Panc1 (cell line): ENCODE data around the gene SPRED3. TPM values are rescaled to one million over a fixed set of nuclear protein-coding genes. Genes with fewer than 3 reads are reported as not detected.
A peak's percentile ranks its signal among the peaks of the same experiment; 100 is the strongest.
"Not testable (repeated sequence)": the region's sequence is repeated elsewhere in the genome, so short reads cannot be mapped to it uniquely, and the experiment has no call there.

Source experiments
- ATAC-seq: fragments of 200-7000 bp; cut with Tn5 transposase; 2 replicates; pipeline ENCODE4 v1.9.1; 2020; ENCODE audit warnings: mild to moderate bottlenecking, moderate library complexity
- BruUV-seq: library from RNA; stranded (reverse); fragments of 400-500 nt; replicated peaks from 2 replicates; lab custom pipeline; 2021; lab: Mats Ljungman, UMichigan
- CTCF ChIA-PET: fragments of 300-600 bp; sonication (Branson Sonifier 250); formaldehyde crosslinking; loops from one replicate; lab custom pipeline; 2022; ENCODE audit warnings: antibody characterized with exemption; lab: Charles Lee
- POLR2A ChIA-PET: fragments of 300-600 bp; sonication (Branson Sonifier 250); formaldehyde crosslinking; loops from one replicate; lab custom pipeline; 2022; ENCODE audit warnings: antibody characterized with exemption; lab: Charles Lee
- DNase-seq: peaks from one replicate; pipeline ENCODE4 v3.0.0-alpha.2; 2010; ENCODE audit warnings: low read depth, low spot score
- H3K27ac ChIP-seq: 2 replicates; pipeline ENCODE4 v1.5.1; 2011; ENCODE audit warnings: mild to moderate bottlenecking, low read length, inconsistent platforms
- H3K27me3 ChIP-seq: fragments of 200-500 bp; sonication (Bioruptor generic); 2 replicates; pipeline ENCODE4 v1.6.0; 2014; ENCODE audit warnings: low read length, inconsistent platforms; ENCODE audit not compliant: control insufficient read depth, insufficient read depth
- H3K36me3 ChIP-seq: fragments of 200-500 bp; sonication (Bioruptor generic); 2 replicates; pipeline ENCODE4 v1.5.1; 2014; ENCODE audit warnings: inconsistent platforms, mild to moderate bottlenecking, low read length, moderate library complexity; ENCODE audit not compliant: control insufficient read depth, insufficient read depth
- H3K4me1 ChIP-seq: 2 replicates; pipeline ENCODE4 v1.5.1; 2011; ENCODE audit warnings: inconsistent platforms, mild to moderate bottlenecking, low read length, moderate library complexity; ENCODE audit not compliant: control insufficient read depth, insufficient read depth
- H3K4me3 ChIP-seq, 2 experiments: 2 replicates each; pipeline ENCODE4 v1.5.1; 2011 to 2012; ENCODE audit warnings: low read depth in 2 of 2, low read length in 2 of 2, mild to moderate bottlenecking in 2 of 2, inconsistent platforms in 1 of 2, moderate library complexity in 1 of 2
- H3K9me3 ChIP-seq: fragments of 200-500 bp; sonication (Bioruptor generic); 2 replicates; pipeline ENCODE4 v1.5.1; 2014; ENCODE audit warnings: low read depth, mild to moderate bottlenecking, inconsistent platforms, low read length, moderate library complexity; ENCODE audit not compliant: control insufficient read depth, insufficient read depth
- POLR2AphosphoS5 ChIP-seq: IDR thresholded peaks from 2 replicates; pipeline ENCODE4 v1.6.1; 2012; ENCODE audit warnings: mild to moderate bottlenecking, low read depth, low read length, moderate library complexity
- SIN3A ChIP-seq: IDR thresholded peaks from 2 replicates; pipeline ENCODE4 v1.6.1; 2012; ENCODE audit warnings: low read depth, mild to moderate bottlenecking, low read length, moderate library complexity, borderline replicate concordance; ENCODE audit not compliant: insufficient read depth
- TCF7L2 ChIP-seq: IDR thresholded peaks from 2 replicates; pipeline ENCODE4 v1.6.1; 2011; ENCODE audit warnings: mild to moderate bottlenecking, low read depth, low read length, inconsistent platforms
- in situ Hi-C: cut with HindIII; loops from 2 replicates; pipeline ENCODE4 v1.10.0; 2016; ENCODE audit warnings: low sequenced_read_pairs, low pct_unique_long_range_greater_than_20kb
- intact Hi-C: fragments of 100-400 bp; cut with micrococcal nuclease; formaldehyde crosslinking; loops from one replicate; pipeline ENCODE4 v1.10.0; 2022; ENCODE audit not compliant: unreplicated experiment
- total RNA-seq: library from RNA; stranded (reverse); gene quantifications from one replicate; pipeline ENCODE4 v1.2.1, GENCODE V29; 2021; ENCODE audit not compliant: unreplicated experiment
- TF ChIP-seq, protein P1 (sequence below): fragments of 450-650 bp; IDR thresholded peaks from 2 replicates; pipeline ENCODE4 v1.5.1; 2017; ENCODE audit warnings: mild to moderate bottlenecking
- TF ChIP-seq, protein P2 (sequence below), 2 experiments: IDR thresholded peaks; 2 replicates each; pipeline ENCODE4 v1.6.1; 2011 to 2012; ENCODE audit warnings: low read depth in 2 of 2, control low read depth in 1 of 2, low read length in 1 of 2, mild to moderate bottlenecking in 1 of 2, moderate library complexity in 1 of 2; ENCODE audit not compliant: insufficient read depth in 1 of 2

The SPRED3 gene
- total RNA-seq, 1 experiment from 2014 or later = 3.8 TPM

DNA sequence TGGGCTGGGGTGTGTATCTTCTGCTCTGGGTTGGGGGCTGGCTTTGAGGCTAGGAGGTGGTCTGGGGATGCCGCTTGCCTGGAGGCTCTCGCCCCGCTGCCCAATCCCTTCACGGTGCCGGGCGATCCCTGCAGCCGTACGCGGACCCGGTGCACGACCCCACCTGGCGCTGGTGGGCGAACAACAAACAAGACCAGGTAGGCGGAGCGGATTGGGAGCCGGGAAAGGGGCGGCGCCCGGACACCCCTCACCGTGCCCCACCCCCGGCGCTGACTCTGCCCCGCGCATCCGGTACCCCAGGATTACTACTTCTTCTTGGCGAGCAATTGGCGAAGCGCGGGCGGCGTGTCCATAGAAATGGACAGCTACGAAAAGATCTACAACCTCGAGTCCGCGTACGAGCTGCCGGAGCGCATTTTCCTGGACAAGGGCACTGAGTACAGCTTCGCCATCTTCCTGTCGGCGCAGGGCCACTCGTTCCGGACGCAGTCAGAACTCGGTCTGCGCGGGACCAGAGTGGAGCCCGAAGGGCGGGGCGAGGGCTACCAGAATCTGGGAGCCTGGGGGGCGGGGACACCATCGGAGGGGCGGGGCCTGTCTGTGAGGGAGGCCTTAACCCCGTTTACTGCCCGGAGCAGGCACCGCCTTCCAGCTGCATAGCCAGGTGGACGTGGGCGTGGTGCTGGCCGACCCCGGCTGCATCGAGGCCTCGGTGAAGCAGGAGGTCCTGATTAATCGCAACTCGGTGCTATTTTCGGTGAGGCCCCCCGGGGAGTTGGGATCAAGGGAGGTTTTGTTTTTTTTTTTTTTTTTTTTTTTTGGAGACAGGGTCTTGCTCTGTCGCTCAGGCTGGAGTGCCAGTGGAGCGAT lies 26.2 kb upstream of the SPRED3 start:
- peak; percentile 83 for ATAC-seq
- TF ChIP-seq POLR2AphosphoS5 (no peak), TCF7L2 (no peak), SIN3A (no peak; the same call in 1 of the 2 replicates)
- TF ChIP-seq, protein P1, sequence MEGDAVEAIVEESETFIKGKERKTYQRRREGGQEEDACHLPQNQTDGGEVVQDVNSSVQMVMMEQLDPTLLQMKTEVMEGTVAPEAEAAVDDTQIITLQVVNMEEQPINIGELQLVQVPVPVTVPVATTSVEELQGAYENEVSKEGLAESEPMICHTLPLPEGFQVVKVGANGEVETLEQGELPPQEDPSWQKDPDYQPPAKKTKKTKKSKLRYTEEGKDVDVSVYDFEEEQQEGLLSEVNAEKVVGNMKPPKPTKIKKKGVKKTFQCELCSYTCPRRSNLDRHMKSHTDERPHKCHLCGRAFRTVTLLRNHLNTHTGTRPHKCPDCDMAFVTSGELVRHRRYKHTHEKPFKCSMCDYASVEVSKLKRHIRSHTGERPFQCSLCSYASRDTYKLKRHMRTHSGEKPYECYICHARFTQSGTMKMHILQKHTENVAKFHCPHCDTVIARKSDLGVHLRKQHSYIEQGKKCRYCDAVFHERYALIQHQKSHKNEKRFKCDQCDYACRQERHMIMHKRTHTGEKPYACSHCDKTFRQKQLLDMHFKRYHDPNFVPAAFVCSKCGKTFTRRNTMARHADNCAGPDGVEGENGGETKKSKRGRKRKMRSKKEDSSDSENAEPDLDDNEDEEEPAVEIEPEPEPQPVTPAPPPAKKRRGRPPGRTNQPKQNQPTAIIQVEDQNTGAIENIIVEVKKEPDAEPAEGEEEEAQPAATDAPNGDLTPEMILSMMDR = no peak
- TF ChIP-seq, protein P2, sequence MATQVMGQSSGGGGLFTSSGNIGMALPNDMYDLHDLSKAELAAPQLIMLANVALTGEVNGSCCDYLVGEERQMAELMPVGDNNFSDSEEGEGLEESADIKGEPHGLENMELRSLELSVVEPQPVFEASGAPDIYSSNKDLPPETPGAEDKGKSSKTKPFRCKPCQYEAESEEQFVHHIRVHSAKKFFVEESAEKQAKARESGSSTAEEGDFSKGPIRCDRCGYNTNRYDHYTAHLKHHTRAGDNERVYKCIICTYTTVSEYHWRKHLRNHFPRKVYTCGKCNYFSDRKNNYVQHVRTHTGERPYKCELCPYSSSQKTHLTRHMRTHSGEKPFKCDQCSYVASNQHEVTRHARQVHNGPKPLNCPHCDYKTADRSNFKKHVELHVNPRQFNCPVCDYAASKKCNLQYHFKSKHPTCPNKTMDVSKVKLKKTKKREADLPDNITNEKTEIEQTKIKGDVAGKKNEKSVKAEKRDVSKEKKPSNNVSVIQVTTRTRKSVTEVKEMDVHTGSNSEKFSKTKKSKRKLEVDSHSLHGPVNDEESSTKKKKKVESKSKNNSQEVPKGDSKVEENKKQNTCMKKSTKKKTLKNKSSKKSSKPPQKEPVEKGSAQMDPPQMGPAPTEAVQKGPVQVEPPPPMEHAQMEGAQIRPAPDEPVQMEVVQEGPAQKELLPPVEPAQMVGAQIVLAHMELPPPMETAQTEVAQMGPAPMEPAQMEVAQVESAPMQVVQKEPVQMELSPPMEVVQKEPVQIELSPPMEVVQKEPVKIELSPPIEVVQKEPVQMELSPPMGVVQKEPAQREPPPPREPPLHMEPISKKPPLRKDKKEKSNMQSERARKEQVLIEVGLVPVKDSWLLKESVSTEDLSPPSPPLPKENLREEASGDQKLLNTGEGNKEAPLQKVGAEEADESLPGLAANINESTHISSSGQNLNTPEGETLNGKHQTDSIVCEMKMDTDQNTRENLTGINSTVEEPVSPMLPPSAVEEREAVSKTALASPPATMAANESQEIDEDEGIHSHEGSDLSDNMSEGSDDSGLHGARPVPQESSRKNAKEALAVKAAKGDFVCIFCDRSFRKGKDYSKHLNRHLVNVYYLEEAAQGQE (IDR thresholded peaks at IDR 0.05; ENCODE audit: insufficient read depth in 1 of 2, low read depth in 2 of 2, low read length in 1 of 2) = no peak
- 0 out of 2 replicates have a peak, but pooled peaks cover 3% of the 10 kb centered on the region for H3K4me1 ChIP-seq
- H3K27me3 ChIP-seq = peaks cover 10% of the 10 kb centered on the region
- in situ Hi-C loops = no loop called here
- POLR2A ChIA-PET = interaction anchor here (0.7 kb wide), 1 partner anchor 117 kb away, joined by 11 read pairs; no protein-coding TSS in a partner anchor
- H3K9me3 ChIP-seq = no peaks in the 10 kb centered on the region
- intact Hi-C loops = no loop called here
- no peaks in the 10 kb centered on the region for H3K36me3 ChIP-seq
- peak overlapping the region; percentile 67 to 80 for H3K4me3 ChIP-seq
- CTCF ChIA-PET = interaction anchor here (0.7 kb wide), 1 partner anchor 220 kb away, joined by 7 read pairs; no protein-coding TSS in a partner anchor
- H3K27ac ChIP-seq = peak overlapping the region; percentile 6; the same call in 1 of the 2 replicates
- BruUV-seq = no TSS peak
- DNase-seq = peak; percentile 28

DNA sequence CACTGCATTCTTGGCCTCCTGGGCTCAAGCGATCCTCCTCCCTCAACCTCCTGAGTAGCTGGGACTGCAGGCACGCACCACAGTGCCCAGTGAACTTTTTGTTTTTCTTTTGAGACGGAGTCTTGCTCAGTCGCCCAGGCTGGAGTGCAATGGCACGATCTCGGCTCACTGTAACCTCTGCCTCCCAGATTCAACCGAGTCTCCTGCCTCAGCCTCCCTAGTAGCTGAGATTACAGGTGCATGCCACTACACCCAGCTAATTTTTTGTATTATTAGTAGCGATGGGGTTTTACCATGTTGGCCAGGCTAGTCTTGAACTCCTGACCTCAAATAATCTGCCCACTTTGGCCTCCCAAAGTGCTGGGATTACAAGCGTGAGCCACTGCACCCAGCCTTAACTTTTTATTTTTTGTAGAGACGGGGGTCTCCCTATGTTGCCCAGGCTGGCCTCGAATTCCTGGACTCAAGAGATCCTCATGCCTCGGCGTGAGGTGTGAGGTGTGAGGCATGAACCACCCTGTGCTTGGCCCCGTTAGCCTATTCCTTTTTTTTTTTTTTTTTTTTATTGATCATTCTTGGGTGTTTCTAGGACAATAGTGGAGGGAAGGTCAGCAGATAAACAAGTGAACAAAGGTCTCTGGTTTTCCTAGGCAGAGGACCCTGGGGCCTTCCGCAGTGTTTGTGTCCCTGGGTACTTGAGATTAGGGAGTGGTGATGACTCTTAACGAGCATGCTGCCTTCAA lies 25.4 kb upstream of the SPRED3 start:
- DNase-seq, H3K27ac ChIP-seq, CTCF ChIA-PET, H3K36me3 ChIP-seq, intact Hi-C loops, ATAC-seq, H3K27me3 ChIP-seq, BruUV-seq, in situ Hi-C loops, H3K9me3 ChIP-seq, H3K4me1 ChIP-seq: not testable (repeated sequence)
- POLR2A ChIA-PET = interaction anchor here (0.6 kb wide), 1 partner anchor 159 kb away, joined by 4 read pairs; no protein-coding TSS in a partner anchor
- peak overlapping the region; percentile 67 to 80 for H3K4me3 ChIP-seq
